WI38 (cell line): Measurements from ENCODE around the gene KRTAP10-9.

Experiments used
- H3K4me3 ChIP-seq: 2 replicates; pipeline ENCODE4 v1.5.1; 2011; ENCODE audit warnings: low read depth, mild to moderate bottlenecking, control low read depth, low read length
- CTCF ChIP-seq: IDR thresholded peaks from 2 replicates; pipeline ENCODE4 v1.5.1; 2012; ENCODE audit warnings: low read depth, mild to moderate bottlenecking, control low read depth, low read length

The KRTAP10-9 gene

DNA sequence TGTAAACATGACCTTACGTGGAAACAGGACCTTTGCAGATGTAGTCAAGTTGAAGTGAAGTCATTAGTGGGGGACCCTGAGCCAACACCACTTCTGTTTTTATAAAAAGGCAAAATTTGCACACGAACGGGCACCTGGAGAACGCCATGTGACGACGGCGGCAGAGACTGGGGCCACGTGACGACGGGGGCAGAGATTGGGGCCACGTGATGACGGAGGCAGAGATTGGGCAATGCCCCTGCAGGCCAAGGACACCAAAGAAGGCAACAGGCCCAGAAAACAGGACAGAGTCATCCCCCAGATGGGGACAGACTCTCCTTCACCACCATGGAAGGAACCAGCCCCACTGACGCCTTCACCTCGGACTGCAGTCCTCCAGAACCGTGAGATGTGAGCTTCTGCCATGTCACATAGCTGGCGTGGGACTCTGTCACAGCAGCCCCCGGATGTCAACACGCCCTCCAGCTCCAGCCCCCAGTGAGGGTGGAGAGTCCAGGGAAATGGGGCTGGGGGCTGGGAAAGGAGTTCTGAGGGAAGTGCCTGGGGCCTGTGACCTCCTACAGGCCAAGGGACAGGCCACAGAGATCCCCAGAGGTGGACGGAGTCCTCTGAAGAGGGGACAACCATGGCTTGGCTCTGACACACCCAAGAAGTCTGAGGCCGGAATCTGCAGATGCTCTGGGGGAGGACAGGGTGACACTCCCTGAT lies 23.5 kb downstream of the KRTAP10-9 start:
- no peak for TF ChIP-seq CTCF
- no peak overlapping the region for H3K4me3 ChIP-seq

- no peak overlapping the region for H3K4me3 ChIP-seq
- TF ChIP-seq CTCF = no peak
Observed at GRCh38 chr21:44650973-44651675, 24.2 kb downstream of the KRTAP10-9 start.

DNA sequence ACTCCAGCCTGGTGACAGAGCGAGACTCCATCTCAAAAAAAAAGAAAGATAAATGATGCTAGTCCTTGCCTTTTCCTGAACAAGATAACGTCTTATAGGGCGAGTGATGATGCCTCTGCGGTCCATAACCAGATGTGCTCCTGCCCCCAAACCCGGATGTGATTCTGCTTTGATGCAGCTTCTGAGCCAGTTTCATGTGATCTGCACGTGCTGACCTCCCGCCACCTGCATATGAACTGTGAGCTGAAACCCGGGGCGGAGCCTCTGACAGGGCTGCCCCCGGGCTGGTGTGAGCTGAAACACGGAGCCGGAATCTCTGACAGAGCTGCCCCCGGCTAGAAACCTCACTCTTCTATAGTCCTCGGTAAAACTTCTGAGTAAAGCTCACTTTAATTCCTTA lies 26.2 kb downstream of the KRTAP10-9 start:
- no peak for TF ChIP-seq CTCF
- no peak overlapping the region for H3K4me3 ChIP-seq

DNA sequence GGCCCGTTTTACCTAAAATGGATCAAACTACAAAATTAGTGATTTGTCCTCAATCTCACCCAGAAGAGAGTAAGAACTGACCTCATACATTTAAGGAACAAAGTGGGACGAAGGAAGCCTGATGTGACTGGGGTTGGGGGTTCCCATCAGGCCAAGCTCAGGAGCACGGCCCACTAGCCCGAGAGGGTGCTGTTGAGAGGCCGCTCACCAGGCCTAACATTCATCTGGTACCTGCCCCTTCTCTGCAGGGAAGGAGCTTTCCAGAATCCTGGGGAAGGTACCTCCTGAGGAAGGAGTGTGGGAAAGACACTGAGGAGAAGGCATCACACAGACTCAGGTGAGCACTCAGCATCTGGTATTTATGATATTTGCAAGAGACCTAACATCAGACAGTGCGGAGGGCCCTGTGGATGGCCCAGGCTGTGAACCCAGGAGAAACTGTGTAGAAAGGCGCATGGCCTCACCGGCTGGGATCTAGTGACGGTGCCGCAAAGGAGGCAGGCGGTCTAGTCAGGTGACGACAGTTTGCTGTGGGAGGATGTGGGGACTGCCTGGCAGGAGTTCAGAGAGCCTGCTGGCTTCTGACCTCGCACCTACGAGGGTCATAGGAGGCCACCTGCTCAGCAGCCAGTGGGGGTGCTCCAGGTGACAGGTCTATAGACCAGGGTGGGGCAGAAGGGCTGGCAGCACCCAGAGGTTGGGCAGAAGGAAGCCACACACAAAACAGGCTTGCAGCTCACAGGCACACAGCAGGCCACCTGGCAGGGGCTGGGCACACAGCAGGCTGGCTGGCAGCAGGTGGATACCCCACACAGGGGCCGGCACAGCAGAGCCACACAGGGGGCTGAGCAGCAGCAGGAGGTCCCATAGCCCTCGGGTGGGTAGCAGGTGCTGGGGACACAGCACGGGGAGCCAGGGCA lies 27.0 kb downstream of the KRTAP10-9 start:
- TF ChIP-seq CTCF = no peak
- H3K4me3 ChIP-seq = no peak overlapping the region

DNA sequence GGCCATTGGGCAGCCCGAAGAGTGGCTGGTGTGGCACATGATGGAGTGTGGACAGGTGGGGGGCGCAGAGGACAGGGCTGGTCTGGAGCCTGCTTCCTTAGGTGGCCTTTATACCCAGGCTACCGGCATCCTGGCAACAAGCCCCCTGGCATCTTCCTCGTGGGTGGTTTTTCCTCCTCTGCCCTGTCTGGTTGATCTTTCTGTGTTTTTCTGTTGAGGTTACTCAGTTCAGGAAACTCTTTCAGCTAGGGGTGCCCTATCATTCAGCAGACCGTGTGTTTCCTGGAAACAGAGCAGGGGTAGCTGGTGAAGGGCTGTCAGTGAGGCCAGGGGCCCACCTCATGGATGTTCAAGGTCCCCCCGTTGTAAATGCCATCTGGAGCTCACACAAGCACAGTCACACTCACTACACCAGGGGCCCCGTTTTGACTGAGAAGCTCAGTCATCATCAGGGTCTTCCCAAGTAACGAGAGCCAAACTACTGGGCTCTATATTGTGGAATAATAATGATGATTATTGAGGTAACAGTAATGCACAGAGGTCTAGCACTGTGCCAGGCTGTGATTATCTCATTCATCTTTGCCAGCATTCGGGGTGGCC lies 27.8 kb downstream of the KRTAP10-9 start, which contains the start of gene KRTAP12-4:
Gene KRTAP12-4 (minus strand): TSS at position 84 of the 600 bp plus-strand sequence. CDS start 45 bp downstream, at position 39.
- no peak within 1 kb of the TSS for H3K4me3 ChIP-seq
- no peak for TF ChIP-seq CTCF

- no peak overlapping the region for H3K4me3 ChIP-seq
- TF ChIP-seq CTCF = no peak
Observed at GRCh38 chr21:44656868-44657267, 30.0 kb downstream of the KRTAP10-9 start.
